AG09309 (cell line): ENCODE results near the gene CASP4.

Source experiments
- DNase-seq: peaks from one replicate; pipeline ENCODE4 v3.0.0-alpha.2; 2010; ENCODE audit warnings: low read depth
- H3K4me3 ChIP-seq: 2 replicates; pipeline ENCODE4 v1.5.1; 2011; ENCODE audit warnings: mild to moderate bottlenecking, low read depth, low read length, moderate library complexity; ENCODE audit not compliant: control insufficient read depth
- TF ChIP-seq, protein P1 (sequence below): IDR thresholded peaks from 2 replicates; pipeline ENCODE4 v1.5.1; 2011; ENCODE audit warnings: mild to moderate bottlenecking, low read depth, low read length, inconsistent platforms; ENCODE audit not compliant: insufficient read depth, control insufficient read depth; ENCODE audit errors: missing control alignments

Gene CASP4

DNA sequence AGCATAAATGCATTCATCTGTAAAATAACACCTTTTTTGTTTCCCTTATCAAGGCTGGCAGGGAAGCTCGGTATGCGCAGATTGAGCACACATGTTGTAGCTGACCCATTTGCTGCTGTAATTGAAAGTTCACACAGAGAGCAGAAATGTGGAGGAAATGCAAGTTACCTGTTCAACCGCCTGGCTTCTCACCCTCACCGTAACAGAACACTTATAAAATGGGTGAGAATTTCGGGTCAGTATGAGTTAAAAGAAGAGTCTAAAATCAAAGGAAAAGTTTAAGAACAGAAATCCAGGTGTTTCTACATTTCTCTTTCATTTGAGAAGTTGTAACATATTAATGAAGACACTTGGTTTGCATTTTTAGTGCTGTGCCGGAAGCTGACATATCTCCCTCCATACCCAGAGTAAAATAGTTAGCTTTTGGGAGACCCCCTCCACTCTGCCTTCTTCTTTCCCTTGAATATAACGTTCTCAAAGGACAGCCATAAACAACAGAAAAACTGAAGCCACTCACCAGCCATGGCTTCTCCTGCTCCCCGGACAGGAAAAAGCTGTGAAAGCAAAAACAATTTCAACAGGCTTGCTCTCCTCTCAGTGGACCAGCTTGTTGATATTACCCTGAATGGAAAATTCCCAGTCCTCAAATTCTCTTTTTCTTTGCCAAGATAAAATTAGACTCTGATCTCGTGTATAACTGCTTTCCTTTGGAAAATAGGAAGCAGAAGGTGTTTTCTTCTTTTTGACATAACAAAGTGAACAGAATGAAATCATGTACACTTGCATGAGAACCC lies 70.3 kb downstream of the CASP4 start, which contains the start of gene CASP12:
CASP12 (minus strand) TSS at position 570 of the 794 bp plus-strand sequence.
- no peak for DNase-seq
- H3K4me3 ChIP-seq: no peak within 1 kb of the TSS
- TF ChIP-seq, protein P1, sequence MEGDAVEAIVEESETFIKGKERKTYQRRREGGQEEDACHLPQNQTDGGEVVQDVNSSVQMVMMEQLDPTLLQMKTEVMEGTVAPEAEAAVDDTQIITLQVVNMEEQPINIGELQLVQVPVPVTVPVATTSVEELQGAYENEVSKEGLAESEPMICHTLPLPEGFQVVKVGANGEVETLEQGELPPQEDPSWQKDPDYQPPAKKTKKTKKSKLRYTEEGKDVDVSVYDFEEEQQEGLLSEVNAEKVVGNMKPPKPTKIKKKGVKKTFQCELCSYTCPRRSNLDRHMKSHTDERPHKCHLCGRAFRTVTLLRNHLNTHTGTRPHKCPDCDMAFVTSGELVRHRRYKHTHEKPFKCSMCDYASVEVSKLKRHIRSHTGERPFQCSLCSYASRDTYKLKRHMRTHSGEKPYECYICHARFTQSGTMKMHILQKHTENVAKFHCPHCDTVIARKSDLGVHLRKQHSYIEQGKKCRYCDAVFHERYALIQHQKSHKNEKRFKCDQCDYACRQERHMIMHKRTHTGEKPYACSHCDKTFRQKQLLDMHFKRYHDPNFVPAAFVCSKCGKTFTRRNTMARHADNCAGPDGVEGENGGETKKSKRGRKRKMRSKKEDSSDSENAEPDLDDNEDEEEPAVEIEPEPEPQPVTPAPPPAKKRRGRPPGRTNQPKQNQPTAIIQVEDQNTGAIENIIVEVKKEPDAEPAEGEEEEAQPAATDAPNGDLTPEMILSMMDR: no peak

DNA sequence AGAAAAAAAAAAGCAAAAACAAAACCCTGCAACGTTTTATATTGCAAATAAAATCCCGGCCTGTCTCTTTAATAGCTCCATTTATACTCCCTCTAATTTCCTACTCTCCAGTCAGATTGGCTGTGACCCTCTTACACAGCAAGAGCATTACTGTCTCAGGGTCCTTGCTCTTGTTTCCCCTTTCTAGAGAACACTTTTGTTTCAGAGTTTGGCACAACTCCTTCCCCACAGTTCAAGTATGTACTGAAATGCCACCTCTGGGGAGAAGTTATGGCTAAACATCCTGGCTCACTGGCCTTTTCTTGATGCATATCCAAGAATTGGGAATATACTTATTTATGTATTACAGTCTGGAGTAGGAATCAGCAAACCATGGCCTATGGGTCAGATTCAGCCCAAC lies 72.7 kb downstream of the CASP4 start:
- TF ChIP-seq, protein P1: no peak
- H3K4me3 ChIP-seq: no peak overlapping the region
- no peak for DNase-seq

DNA sequence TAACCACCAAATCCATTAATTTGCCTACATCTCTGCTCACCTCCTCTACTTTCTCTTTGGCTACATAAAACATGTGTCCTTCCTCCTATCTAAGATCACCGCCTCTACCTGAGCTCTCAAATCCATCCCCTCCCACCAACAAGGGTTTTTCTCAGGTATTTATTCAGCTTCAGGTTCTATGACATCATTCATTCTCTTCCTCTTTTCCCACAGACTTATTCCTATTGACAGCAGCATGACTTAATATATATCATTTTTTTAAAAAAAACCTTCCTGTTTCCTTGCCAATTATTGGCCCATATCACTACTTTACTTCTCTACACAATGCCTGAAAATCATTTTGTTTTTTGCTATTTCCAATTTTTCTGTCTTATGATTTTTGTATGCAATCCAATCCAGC lies 74.5 kb downstream of the CASP4 start:
- no peak overlapping the region for H3K4me3 ChIP-seq
- TF ChIP-seq, protein P1: no peak
- DNase-seq: no peak
